Right lobe of liver (tissue), 6 donors: ENCODE measurements around the gene IGFBP2. TPM values are rescaled to one million over a fixed set of nuclear protein-coding genes. Genes with fewer than 3 reads are reported as not detected.

ENCODE experiments used
- ATAC-seq, 4 donors: fragments of 200-7000 bp; cut with Tn5 transposase; one replicate each; pipeline ENCODE4 v1.9.1; 2020; ENCODE audit warnings: mild to moderate bottlenecking in 4 of 4, moderate library complexity in 4 of 4
- DNase-seq, 3 donors: peaks; one replicate each; pipeline ENCODE4 v3.0.0-alpha.2; 2020
- H3K27ac ChIP-seq, 3 donors: fragments of 200-600 bp; one replicate each; pipeline ENCODE4 v1.8.0; 2022
- H3K27me3 ChIP-seq, 2 donors: fragments of 200-600 bp; one replicate each; pipeline ENCODE4 v1.8.0; 2022
- H3K36me3 ChIP-seq, 4 donors: fragments of 200-600 bp; sonication (generic) in 1 of 4; one replicate each; pipeline versions ENCODE4 v1.5.1 to v1.8.0; 2017 to 2022; ENCODE audit warnings: control low read depth in 1 of 4
- H3K4me1 ChIP-seq, 4 donors: fragments of 200-600 bp; sonication (generic) in 1 of 4; one replicate each; pipeline versions ENCODE4 v1.5.1 to v1.8.0; 2017 to 2022; ENCODE audit warnings: control low read depth in 1 of 4
- H3K4me3 ChIP-seq, 3 donors: fragments of 200-600 bp; one replicate each; pipeline ENCODE4 v1.8.0; 2022
- H3K9me3 ChIP-seq, 4 donors: fragments of 200-600 bp; sonication (generic) in 1 of 4; one replicate each; pipeline versions ENCODE4 v1.5.1 to v1.8.0; 2017 to 2022; ENCODE audit warnings: control low read depth in 1 of 4
- POLR2A ChIP-seq: fragments of 450-650 bp; IDR thresholded peaks from one replicate; pipeline ENCODE4 v1.6.1; 2017; ENCODE audit warnings: antibody characterized with exemption, mild to moderate bottlenecking
- WGBS: methylation state at CpG from one replicate; pipeline ENCODE4 v1.1.6; 2018; ENCODE audit warnings: low coverage, low lambda C conversion rate; ENCODE audit not compliant: insufficient coverage; ENCODE audit errors: missing lambda C conversion rate; 5-methylcytosine and 5-hydroxymethylcytosine counted together
- intact Hi-C, 2 donors: fragments of 100-400 bp; cut with DNase I; formaldehyde crosslinking; loops; one replicate each; pipeline versions ENCODE4 v1.11.2 to v1.14.1; 2022
- total RNA-seq, 6 experiments: library from RNA; depleted of rRNA in 2 of 6; stranded (reverse); fragments of >200 nt in 2 of 6; fragmentation: NEBNext Ultra II Directional in 3 of 6; extraction: Animal tissue kit (Norgen Biotek cat#: 25700) in 3 of 6; gene quantifications; one replicate each; pipeline versions ENCODE4 v1.1.0 to v1.2.4, GENCODE V29; 2016 to 2023
- TF ChIP-seq, protein P1 (sequence below), 4 donors: fragments of 200-600 bp in 3 of 4; fragments of 450-650 bp in 1 of 4; IDR thresholded peaks; one replicate each; pipeline versions ENCODE4 v1.5.1 to v1.8.0; 2016 to 2022; ENCODE audit warnings: antibody characterized with exemption in 4 of 4, mild to moderate bottlenecking in 2 of 4
- donor health status: DM: no; HTN: yes; CAD: no.
- donor health status: DM: no; HTN: no; CAD: no.
- donor health status: DM: no; HTN: no; CAD: no.
- donor health status: DM: no; HTN: yes; CAD: no.
- donor health status: DM: no; HTN: yes; CAD: no.

The IGFBP2 gene
- total RNA-seq, 6 experiments from 2014 or later, result 276 to 1,091 (median 406) TPM

DNA sequence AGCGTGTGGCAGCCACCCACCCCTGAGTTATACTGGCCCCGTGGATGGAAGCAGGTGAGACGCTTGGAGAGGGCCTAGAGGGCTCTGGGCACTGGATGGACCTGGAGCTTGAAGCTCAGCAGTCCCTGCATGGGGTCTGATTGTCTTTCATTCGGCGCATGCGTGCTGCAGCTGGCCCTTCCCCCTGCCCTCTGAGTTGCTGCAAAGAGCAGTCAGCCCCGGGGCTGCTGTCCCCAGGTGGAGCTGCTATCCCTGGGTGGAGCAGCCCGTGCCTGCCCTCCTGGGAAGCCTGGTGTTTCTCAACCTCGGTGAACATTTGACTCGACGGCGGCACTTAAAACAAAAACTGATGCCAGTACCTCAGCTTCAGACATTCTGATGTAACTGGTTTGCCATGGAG lies 32.5 kb downstream of the IGFBP2 start:
- Histone ChIP-seq H3K4me1 (peaks cover 0 to 17% (median 7%) of the 10 kb centered on the region in 4 donors), H3K9me3 (no peaks in the 10 kb centered on the region), H3K36me3 (peaks cover 0 to 34% (median 11%) of the 10 kb centered on the region in 4 donors), H3K4me3 (no peak overlapping the region), H3K27ac (peak overlapping the region in 2 of 3 donors; percentile 28 to 71), H3K27me3 (no peaks in the 10 kb centered on the region)
- WGBS, result 17% methylated on average over 6 of the region's 12 CpGs
- DNase-seq (peak; percentile 50 to 89 (median 72)), ATAC-seq (peak; percentile 65 to 86 (median 82))
- TF ChIP-seq POLR2A, result no peak
- TF ChIP-seq, protein P1, sequence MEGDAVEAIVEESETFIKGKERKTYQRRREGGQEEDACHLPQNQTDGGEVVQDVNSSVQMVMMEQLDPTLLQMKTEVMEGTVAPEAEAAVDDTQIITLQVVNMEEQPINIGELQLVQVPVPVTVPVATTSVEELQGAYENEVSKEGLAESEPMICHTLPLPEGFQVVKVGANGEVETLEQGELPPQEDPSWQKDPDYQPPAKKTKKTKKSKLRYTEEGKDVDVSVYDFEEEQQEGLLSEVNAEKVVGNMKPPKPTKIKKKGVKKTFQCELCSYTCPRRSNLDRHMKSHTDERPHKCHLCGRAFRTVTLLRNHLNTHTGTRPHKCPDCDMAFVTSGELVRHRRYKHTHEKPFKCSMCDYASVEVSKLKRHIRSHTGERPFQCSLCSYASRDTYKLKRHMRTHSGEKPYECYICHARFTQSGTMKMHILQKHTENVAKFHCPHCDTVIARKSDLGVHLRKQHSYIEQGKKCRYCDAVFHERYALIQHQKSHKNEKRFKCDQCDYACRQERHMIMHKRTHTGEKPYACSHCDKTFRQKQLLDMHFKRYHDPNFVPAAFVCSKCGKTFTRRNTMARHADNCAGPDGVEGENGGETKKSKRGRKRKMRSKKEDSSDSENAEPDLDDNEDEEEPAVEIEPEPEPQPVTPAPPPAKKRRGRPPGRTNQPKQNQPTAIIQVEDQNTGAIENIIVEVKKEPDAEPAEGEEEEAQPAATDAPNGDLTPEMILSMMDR (IDR thresholded peaks at IDR 0.05), result no peak
- intact Hi-C loops, result loop anchor here (2.0 to 5.0 kb wide), 2 partner anchors 147 to 148 kb away; no protein-coding TSS in a partner anchor

DNA sequence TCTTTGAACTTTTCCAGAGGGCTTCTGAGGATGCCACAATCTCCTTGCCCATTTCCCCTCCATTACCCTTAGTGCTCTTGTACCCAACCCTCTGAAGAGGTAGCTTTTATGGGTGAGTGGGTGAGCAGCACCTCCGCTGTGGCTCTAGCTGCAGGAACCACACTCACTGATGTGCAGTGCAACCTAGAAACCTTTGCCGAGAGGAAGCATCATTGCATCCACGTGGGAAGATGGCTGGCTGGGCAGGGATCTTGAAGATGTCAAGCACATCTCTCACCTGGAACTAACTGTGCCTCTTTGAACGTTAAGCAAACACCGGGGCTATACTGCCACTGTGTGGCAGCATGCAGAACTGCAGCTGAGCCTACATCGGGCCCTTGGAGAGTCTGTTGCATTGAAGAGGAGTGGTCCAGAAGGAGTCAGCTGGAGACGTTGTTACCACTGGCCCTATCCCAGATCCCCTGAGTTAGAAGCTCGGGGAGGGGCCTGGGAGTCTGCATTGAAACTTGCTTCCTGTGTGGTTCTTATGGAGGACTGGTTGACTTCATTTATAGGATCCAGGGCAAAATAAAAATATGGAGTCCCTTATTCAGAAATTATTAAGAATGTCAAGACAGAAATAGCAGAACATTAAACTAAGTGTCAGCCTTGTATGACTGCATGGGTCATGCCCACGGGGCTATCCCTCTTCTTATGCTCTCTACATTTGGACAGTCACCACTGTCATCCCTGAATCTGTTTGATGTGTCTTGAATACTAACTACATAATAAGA lies 33.4 kb downstream of the IGFBP2 start:
- 3% methylated on average over 6 of the region's 9 CpGs for WGBS
- Histone ChIP-seq H3K36me3 (peaks cover 0 to 30% (median 7%) of the 10 kb centered on the region in 4 donors), H3K4me3 (no peak overlapping the region), H3K9me3 (no peaks in the 10 kb centered on the region), H3K27me3 (no peaks in the 10 kb centered on the region), H3K4me1 (peaks cover 0 to 17% (median 7%) of the 10 kb centered on the region in 4 donors), H3K27ac (peak overlapping the region in 1 of 3 donors; percentile 71)
- no peak for TF ChIP-seq POLR2A
- TF ChIP-seq, protein P1 (IDR thresholded peaks at IDR 0.05), result peak; percentile 95 to 99 (median 98)
- intact Hi-C loops, result loop anchor here in 1 of 2 donors (5.0 kb wide), 1 partner anchor 149 kb away; no protein-coding TSS in a partner anchor
- peak in 2 of 3 donors; percentile 57 to 64 for DNase-seq
- ATAC-seq, result peak; percentile 76 to 84 (median 82)

DNA sequence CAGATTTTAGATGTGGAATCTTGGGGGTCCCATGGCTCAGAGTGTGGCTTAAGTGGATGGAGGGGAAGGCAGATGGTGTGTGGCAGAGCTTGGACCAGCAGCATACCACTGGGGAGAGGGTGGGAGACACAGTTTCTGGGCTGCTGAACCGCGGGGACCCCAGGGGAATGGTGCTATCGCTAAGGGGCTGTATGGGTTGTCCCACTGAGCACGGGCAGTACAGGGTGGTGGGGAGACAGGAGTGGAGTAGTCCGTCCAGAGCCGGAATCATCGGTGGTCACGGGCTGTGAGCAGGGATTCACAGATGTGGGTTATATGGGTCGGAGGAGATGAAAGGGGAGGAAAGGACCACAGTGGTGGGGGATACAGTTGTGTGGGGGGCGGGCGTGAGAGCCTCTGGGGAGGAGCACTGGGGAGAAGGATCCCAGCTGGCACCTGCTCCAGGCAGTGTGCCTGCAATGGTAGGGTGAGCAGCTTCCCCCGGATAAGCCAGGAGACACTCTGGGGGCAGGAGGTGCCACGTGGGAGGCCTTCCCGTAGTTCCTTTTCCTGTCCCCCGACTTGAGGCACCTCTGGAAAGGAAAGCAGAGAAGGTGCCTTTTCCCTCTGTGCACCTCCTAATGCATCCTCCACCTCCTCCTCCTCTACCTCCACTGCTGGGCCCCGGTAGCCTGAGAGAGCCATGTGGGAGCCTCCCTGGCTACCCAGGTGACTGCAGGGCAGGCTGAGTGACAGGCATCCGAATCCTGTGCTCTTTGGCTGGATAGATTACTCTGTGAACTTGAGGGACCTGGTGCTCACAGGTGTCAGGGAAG lies 37.3 kb downstream of the IGFBP2 start:
- TF ChIP-seq, protein P1 (IDR thresholded peaks at IDR 0.05), result no peak
- TF ChIP-seq POLR2A, result no peak
- Histone ChIP-seq H3K36me3 (no peaks in the 10 kb centered on the region), H3K4me3 (no peak overlapping the region), H3K4me1 (peaks cover 0 to 9% (median 1%) of the 10 kb centered on the region in 4 donors), H3K27ac (no peak overlapping the region), H3K9me3 (no peaks in the 10 kb centered on the region), H3K27me3 (no peaks in the 10 kb centered on the region)
- ATAC-seq (no peak), DNase-seq (no peak)
- intact Hi-C loops, result loop anchor here in 1 of 2 donors (10.0 kb wide), 1 partner anchor 1044 kb away; no protein-coding TSS in a partner anchor
- 62% methylated on average over 3 of the region's 17 CpGs for WGBS

DNA sequence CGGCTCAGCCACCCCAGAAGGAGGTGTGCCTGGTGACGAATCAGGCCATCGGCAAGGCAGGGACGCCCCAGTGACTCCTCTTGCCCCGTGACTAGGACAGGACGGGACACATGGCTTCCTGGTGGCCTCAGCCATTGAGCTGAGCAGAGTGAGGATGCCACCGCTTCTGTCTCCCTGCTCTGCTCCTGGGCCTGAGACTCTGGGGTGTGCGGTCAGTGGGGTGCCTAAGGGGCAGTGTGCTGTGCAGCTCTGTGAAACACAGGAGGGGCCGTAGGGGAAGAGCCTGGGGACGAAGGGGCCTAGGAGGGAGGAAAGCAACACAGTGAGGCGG lies 37.8 kb downstream of the IGFBP2 start:
- no peak for ATAC-seq
- no peaks in the 10 kb centered on the region for H3K9me3 ChIP-seq
- no peak overlapping the region for H3K4me3 ChIP-seq
- TF ChIP-seq POLR2A, result no peak
- TF ChIP-seq, protein P1 (IDR thresholded peaks at IDR 0.05), result no peak
- DNase-seq, result no peak
- H3K4me1 ChIP-seq, result peaks cover 0 to 3% (median 0%) of the 10 kb centered on the region in 4 donors
- intact Hi-C loops, result loop anchor here in 1 of 2 donors (10.0 kb wide), 1 partner anchor 1044 kb away; no protein-coding TSS in a partner anchor
- no peak overlapping the region for H3K27ac ChIP-seq
- H3K36me3 ChIP-seq, result no peaks in the 10 kb centered on the region
- no peaks in the 10 kb centered on the region for H3K27me3 ChIP-seq
- WGBS, result 73% methylated on average over 5 of the region's 11 CpGs
